Measurements from ENCODE around the gene RHAG.

RHAG gene

DNA sequence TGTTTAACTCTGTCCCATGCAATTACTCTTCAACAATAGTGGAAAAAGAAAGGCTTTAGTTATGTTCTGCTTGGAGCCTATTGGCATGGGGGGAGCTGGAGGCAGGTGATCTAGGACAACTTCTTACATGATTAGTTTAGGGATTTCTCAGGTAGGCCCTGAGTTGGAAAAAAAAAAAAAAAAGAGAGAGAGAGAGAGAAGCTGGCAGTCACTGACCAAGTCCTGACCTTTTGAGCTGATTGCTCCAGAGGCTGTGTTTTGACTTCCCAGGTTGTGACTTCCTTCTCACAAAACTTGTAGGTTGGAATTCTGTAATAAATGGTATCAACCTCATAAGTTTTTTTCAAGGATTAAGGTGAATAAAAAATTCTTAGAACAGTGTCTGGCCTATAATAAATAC, 78.4 kb downstream of the RHAG start:
- peaks cover 12% of the 10 kb centered on the region for H3K27me3 Mint-ChIP-seq
- no peaks in the 10 kb centered on the region for H3K36me3 Mint-ChIP-seq (ENCODE audit: low read depth)
- H3K9me3 Mint-ChIP-seq = no peaks in the 10 kb centered on the region
- H3K4me3 Mint-ChIP-seq = no peak overlapping the region
- no peak overlapping the region for H3K27ac Mint-ChIP-seq
- H3K4me1 Mint-ChIP-seq (ENCODE audit: low read depth) = no peaks in the 10 kb centered on the region

DNA sequence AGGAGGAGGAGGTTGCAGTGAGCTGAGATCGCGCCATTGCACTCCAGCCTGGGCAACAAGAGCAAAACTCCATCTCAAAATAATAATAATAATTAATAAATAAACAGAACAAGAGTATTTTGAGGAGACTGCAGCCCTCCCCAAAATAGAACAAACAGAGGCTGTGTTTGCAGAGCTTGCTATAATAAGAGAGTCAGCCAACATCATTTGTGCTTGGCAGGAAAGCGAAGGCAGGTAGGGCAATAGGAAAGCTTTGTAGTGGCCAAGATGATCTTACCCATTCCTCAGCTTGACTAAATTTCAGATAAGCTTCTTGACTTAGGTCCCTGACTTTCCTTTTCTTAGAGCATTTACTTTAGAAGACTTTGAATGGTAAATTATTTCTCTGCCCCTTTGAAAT, 79.5 kb downstream of the RHAG start:
- no peaks in the 10 kb centered on the region for H3K4me1 Mint-ChIP-seq (ENCODE audit: low read depth)
- no peaks in the 10 kb centered on the region for H3K36me3 Mint-ChIP-seq (ENCODE audit: low read depth)
- H3K27me3 Mint-ChIP-seq = peaks cover 12% of the 10 kb centered on the region
- no peak overlapping the region for H3K27ac Mint-ChIP-seq
- no peaks in the 10 kb centered on the region for H3K9me3 Mint-ChIP-seq
- no peak overlapping the region for H3K4me3 Mint-ChIP-seq

DNA sequence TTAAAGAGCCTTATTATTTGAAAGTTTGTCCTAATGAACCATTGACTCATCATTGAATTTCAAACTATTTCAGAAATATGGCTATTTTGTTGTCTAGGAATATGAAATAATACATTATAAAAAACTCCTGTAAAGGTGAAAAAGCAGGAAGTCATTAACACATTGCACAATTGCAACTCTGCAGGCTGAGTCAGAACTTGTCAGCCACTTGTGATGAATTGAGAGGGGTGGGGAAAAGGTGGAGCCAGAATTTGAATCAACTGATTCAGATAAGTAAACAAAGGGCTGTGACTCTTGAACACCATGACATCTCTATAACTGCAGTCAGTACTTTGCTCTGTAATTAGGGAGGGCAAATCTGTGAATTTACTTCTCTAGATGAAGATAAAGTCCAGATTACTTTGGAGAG, 80.2 kb downstream of the RHAG start:
- no peak overlapping the region for H3K4me3 Mint-ChIP-seq
- no peaks in the 10 kb centered on the region for H3K9me3 Mint-ChIP-seq
- H3K27me3 Mint-ChIP-seq = peaks cover 18% of the 10 kb centered on the region
- no peak overlapping the region for H3K27ac Mint-ChIP-seq
- H3K4me1 Mint-ChIP-seq (ENCODE audit: low read depth) = peaks cover 6% of the 10 kb centered on the region
- no peaks in the 10 kb centered on the region for H3K36me3 Mint-ChIP-seq (ENCODE audit: low read depth)

DNA sequence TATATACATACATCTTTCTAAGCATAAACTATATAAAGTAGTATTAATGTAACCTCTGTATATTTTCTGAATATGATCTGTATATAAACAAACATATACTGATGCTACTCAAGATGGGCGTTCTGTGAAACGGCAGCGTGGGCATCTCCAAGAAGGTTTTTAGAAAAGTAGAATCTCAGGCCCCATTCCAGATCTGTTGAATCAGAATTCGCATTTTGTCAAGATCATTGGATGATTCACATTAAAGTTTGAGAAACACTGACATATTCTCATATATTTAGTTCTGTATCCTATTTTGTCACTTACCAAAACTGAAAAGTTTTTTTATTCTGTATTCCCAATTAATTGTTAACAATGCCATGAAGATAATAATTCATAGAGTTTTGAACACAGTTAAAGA, 80.7 kb downstream of the RHAG start:
- no peaks in the 10 kb centered on the region for H3K36me3 Mint-ChIP-seq (ENCODE audit: low read depth)
- H3K9me3 Mint-ChIP-seq = no peaks in the 10 kb centered on the region

More for the DNA sequence above, 80.7 kb downstream of the RHAG start:
- H3K27me3 Mint-ChIP-seq = peaks cover 23% of the 10 kb centered on the region
- H3K4me1 Mint-ChIP-seq (ENCODE audit: low read depth) = peaks cover 11% of the 10 kb centered on the region
- H3K4me3 Mint-ChIP-seq = no peak overlapping the region
- H3K27ac Mint-ChIP-seq = no peak overlapping the region

All from stimulated activated naive CD8-positive, alpha-beta T cell treated with anti-CD3 and anti-CD28 coated beads, Interleukin-15, Interleukin-2, amounts not matched to agents 100 ng/mL and 50 ng/mL, for 24 hours (primary cell).